GM21825 (cell line): ENCODE measurements around the gene F2RL2.
"Not testable (repeated sequence)": the region's sequence is repeated elsewhere in the genome, so short reads cannot be mapped to it uniquely, and the experiment has no call there.

Source experiments
- ATAC-seq: cut with Tn5 transposase; IDR thresholded peaks from one replicate; pipeline ENCODE4 v1.9.1; 2021; ENCODE audit warnings: mild to moderate bottlenecking, moderate library complexity; ENCODE audit not compliant: unreplicated experiment

F2RL2 gene

DNA sequence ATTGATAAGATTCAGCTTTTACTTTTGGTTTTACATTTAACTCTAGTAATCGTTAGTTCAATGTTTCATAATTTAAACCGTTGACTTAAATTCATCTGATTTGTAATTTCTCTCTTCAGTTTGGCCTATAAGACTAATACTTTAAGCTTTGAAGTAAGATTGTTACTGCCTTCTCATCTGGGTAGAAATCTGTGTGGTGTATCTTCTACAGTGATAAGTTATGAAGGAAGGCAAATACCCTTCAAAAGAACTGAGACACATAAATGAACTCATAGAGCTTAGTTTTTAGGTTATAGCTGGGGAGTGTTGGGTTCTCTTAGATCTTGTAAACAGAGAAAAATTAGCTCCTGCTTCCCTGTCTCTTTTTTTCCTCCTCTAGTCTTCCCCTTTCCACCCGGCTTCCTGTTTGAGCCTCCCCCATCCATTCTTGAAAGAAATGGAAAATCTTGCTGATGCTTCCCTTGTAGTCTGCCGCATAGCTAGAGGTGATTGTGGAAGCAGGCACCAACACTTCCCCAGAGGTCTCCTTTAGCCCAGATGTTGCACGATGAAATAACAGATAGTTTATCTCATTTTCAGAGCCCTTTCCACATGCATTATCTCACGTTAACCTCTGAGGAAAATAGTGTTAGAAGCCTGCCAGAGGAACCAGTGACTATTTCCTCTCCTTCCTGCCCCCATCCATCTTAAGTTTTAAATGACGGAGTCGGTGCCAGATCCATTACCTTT is 2.0 kb upstream of the F2RL2 start:
- ATAC-seq, result no peak

DNA sequence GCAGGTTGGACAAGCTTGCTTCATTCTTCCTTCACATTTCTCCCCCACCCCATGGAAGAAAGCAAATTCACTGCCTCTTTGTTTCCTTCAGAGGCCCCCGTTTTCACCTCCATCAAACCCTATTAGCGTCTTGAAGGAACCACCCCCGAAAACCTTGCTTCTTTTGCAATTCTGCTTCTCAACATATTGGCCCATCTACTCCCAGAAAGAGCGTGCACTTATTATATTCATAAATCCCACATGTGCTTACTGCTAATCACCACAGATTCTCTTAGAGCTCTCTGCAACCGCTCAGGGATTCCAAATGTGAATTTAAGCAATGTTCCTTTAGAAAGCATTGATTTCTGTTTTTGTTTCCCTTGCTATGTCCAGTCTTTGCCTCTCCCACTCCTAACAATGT is 1.1 kb downstream of the F2RL2 start:
- ATAC-seq, result no peak

- no peak for ATAC-seq
These were observed 3.0 kb downstream of the F2RL2 start for GRCh38 chr5:76620166-76620565.

DNA sequence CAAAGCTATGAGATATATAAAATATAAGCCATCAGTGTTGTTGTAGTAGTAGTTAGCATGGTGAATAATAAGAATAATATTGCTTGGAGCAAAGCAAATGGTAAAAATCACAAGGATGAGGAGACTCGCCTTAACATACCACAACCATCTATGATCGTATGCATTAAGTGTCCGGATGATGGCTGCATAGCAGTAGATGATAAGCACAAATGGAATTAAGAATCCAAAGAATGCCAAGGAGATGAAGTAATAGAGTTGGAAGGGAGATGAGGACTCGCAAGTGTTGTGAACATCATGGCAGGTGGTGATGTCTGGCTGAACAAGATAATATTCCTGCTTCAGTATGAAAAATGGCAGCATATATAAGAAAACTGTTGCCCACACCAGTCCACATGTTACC is 5.5 kb downstream of the F2RL2 start:
- no peak for ATAC-seq

- no peak for ATAC-seq
These were observed 6.0 kb downstream of the F2RL2 start for GRCh38 chr5:76617229-76617628.

DNA sequence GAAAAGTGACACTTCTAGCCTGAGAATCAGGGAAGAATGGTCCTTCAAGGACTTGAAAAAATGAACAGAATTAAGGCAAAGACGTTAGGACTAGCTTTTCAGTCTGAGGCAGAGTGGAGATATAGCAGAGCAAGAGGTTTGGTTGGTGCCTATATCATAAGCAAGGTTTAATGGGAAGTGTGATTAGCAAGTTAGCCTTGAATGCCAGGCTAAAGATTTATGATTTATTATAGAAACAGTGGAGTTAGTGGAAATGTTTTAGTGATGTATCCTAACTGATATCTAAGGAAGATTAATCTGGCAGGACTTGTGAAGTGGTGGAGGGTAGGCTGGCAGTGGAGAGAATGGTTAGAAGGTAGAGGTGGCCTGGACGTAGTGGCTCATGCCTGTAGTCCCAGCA is 7.0 kb downstream of the F2RL2 start:
- no peak for ATAC-seq

GRCh38 chr5:76615759-76616158 is 7.4 kb downstream of the F2RL2 start:
- no peak for ATAC-seq

- ATAC-seq, result no peak
These were observed 10.3 kb downstream of the F2RL2 start for GRCh38 chr5:76612942-76613341.

DNA sequence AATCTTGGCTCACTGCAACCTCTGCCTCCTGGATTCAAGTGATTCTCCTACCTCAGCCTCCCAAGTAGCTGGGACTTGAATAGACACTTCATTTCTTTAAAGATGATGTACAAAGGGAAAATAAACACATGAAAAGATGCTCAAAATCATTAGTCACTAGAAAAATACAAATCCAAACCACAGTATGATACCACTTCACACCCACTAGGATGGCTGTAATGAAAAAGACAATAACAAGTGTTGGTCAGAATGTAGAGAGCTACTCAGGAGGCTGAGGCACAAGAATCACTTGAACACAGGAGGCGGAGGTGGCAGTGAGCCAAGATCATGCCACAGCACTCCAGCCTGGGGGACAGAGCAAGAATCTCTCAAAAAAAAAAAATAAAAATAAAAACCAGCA is 13.0 kb downstream of the F2RL2 start:
- no peak for ATAC-seq

DNA sequence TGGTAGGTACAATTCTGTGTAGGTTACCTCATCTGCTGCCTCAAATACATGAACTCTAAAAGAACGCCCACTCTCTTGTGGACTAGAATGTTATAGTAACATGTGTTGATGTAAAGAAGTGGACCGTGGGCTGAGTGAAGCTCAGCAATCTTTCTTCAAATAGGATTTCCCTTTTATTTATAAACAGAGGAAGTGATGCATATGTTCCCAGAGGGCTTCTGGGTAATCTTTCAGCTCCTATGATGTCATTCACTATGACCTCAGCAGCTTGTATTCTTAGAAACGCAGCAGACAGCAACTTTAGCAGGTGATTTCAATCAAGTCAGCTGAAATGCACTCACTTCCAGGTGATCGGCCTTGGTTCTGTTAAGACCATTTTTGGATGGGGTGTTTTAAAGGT is 14.4 kb downstream of the F2RL2 start:
- no peak for ATAC-seq

DNA sequence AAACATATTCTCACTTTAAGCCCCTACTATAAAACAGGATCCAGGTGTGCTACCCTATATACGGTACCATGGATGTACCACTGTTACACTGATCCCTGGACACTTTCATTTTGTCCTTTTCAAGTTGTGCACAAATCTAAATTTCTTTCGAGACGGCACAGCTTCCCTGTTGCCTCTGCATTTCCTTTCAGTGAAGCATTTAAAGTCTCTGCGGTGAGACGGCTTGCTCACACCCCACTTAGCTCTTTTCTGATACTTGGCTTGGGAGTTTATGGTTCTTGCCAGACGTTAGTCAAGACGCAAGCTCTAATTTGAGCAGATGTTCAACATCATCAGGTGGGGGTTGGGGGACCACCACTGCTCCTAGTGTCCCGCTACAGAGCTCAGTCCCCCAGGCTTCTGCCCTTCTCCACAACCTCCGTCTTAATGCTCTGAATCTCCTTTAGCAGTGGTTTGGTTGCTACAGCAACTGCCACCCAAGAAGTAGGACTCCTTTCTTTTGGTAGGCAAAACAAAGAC is 15.8 kb downstream of the F2RL2 start:
- no peak for ATAC-seq

DNA sequence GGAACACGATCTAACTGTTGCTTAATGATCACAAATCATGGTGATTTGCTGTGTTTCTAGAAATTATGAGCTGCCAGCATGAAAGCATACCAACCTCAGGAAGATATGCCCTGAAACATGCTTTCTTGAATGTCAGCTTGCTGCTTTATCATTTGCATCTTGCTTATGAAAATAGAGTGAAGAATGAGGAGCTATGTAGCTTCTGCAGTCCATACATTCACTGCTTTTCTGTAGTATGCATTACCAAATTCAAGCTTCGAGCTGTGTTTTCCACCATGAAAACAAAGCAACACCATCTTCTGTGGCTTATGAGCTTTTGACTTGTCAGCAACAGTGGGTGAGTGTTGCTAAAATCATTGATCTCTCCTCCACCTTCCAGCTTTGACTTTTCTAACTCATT is 16.5 kb downstream of the F2RL2 start:
- no peak for ATAC-seq

GRCh38 chr5:76604838-76605237 is 18.4 kb downstream of the F2RL2 start:
- ATAC-seq, result no peak

- not testable (repeated sequence) for ATAC-seq
These were observed 19.2 kb downstream of the F2RL2 start for GRCh38 chr5:76603991-76604390.

DNA sequence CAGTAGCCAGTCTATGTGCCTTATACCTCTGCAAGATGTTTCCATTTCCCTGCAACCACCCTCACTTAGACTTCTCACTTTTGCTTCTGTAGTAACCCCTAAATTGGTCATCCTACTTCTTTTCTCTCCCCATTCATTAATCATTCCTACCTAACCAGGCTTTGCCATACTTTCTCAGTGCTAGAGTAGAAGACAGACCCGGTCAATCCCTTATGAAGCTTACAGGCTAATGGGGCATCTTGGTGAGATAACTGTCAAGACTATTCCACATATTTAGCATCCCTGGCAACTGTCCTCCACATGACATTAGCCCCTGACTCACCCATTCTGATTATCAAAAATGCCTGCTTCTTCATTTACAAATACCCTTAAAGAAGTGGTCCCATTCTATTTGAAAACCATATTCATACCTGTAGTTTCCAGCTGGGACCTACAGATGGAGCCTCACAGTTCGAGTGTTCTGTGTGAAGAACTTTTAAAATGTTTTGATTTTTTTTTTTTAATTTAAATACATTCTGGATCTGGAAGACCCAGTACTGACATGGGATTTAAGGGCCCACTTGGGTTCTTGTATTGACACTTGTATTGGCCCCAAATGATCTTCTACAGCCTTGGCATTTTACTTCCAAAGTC is 21.0 kb downstream of the F2RL2 start:
- ATAC-seq, result no peak

DNA sequence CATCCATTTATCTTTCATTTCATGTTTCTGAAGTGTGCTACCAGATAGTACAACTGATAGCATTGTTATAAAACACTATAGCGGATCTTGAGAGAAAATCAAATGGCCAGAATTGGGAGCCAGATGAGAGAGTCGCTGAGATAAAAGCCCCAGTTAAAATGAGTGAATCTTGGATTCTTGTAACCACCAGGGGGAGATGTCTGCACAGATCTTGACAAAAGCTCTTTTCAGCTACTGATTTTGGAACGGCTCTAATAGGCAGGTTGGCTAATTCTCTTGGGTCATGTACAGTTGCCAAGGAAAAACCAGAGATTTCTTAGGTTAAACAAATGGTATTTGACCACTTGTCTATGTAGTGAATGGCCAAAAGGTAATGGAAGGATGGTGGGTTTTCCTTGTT is 21.7 kb downstream of the F2RL2 start:
- ATAC-seq, result peak; percentile 61

GRCh38 chr5:76600716-76601115 is 22.5 kb downstream of the F2RL2 start:
- no peak for ATAC-seq

DNA sequence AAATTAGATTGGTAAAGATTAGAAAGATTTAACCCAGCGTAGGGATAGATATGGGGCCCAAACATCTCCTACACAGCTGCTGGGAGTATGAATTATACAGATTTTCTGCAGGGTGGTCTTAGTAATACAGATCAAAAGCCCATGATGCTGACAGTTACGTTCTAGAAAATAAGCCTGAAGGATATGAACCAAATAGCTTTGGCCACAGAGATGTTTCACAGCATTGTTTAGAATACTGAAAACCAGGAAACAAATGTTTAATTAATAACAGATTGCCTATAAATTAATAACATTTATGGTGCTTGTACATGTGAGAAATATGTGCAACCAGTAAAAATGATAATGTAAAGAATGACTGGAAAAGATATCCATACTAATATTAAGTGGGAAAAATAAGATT is 24.7 kb downstream of the F2RL2 start:
- no peak for ATAC-seq

GRCh38 chr5:76595755-76596481 is 27.3 kb downstream of the F2RL2 start:
- ATAC-seq, result no peak

- ATAC-seq, result no peak
These were observed 29.1 kb downstream of the F2RL2 start for GRCh38 chr5:76594107-76594506.

DNA sequence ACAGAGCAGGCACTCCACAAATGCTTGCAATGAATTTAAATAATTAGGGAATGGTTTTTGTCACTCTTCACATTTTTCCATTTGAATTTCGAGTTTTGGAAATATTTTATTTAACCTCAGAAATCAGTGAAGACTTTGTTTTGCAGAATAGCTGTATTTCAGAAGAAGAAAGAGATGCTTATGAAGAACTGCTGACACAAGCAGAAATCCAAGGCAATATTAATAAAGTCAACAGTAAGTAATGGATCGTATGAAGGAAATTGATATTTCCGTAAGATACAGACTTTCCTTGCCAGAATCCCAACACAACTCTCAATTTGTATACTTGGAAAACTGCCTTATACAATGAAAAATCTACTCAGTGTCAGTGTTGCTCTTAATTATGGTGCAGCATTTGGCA is 30.5 kb downstream of the F2RL2 start:
- ATAC-seq, result no peak

GRCh38 chr5:76591366-76591765 is 31.8 kb downstream of the F2RL2 start:
- ATAC-seq, result no peak
